Measurements from ENCODE around the gene FLNC.

Gene FLNC

DNA sequence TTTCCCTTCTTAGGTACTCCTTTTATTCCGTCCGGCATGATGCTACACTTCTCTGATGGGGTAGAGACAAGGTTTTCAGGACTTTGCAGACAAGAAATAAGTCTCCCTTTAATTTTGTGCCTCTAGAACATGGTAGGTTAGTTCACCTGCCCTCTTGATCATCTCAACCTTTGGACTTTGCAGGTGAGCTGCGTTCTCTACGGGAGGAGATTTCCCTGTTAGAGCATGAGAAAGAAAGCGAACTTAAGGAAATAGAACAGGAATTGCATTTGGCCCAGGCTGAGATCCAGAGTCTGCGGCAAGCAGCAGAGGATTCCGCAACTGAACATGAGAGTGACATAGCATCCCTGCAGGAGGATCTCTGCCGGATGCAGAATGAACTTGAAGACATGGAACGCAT, 29.2 kb upstream of the FLNC start:
- DNase-seq (ENCODE audit: low read depth in 2 of 2): no peak

DNA sequence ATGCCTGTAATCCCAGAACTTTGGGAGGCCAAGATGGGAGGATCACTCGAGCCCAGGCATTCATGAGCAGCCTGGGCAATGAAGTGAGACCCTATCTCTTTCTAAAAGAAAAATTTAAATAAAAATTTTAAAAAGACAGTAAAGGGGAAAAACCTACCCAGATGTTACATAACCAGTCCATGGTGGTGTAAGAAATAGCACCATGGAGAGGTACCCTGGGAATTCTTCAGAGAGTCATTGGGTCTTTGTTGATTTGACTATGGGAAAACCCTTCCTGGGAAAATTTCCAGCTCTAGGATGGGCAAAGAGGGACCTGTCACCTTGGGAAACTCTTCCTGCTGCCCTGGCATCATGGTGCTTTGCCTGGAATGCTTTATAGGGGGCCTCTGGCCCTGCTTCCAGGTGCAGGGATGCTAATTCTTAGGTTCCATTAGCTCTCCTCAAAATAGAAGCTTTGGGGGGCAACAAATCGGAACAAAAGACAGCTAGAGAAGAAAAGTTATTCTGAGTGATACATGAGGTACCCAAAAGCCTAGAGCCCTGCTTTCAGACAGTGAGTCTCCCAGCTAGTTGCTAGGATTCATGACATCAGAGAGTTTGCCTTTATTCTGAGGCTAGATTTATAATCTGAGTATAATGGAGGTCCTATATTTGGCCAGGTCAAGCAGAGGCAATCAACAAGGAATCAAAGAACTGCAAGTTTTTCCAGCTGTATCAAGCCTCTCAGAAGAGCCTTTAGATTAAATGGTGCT, 28.4 kb upstream of the FLNC start:
- DNase-seq (ENCODE audit: low read depth in 2 of 2): no peak

DNA sequence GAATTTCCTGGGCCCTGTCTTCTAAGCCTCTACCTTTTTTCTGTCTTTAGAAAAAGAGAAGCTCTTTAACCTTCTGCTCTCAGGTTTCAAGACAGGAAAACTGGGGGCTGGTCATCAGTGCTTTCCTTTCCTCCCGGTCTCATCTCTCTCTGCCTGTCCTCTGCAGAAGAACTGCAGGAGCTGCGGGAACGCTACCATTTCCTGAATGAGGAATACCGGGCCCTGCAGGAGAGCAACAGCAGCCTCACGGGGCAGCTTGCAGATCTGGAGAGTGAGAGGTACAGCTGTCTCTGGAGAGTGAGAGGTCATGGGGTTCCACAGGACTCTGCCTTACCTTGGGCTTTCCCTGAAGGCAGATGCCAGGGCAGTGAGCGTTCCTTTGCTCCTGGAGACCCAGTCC, 25.7 kb upstream of the FLNC start:
- no peak for DNase-seq (ENCODE audit: low read depth in 2 of 2)

DNA sequence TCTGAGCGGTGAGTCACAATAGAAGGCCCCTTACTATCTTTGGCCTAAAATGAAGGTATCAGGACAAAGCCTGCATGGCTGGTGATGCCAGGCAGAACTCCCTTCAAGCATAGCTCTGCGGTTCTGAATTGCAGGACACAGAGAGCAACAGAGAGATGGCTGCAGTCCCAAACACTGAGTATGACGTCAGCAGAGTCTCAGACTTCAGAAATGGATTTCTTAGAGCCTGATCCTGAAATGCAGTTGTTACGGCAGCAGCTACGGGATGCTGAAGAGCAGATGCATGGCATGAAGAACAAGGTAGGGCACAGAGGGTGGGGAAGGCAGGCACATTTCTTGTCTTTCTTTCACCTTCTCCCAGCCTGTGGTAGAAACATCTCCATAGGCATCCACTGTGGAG, 25.0 kb upstream of the FLNC start:
- no peak for DNase-seq (ENCODE audit: low read depth in 2 of 2)

DNA sequence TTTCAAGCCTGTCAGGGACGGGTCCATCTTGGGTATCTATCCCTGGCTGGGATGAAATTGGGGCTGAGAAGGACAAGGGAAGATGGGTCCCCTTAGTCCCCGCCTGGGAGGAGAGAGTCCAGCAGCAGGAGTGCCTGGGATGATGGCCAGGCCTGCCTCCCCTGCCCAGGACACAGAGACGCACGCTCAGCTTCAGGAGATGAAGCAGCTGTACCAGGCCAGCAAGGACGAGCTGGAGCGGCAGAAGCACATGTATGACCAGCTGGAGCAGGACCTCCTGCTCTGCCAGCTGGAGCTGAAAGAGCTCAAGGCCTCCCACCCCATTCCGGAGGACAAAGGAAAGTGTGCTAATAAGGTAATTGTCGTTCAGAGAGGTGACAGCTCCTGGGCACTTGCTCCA, 23.0 kb upstream of the FLNC start:
- no peak for DNase-seq (ENCODE audit: low read depth in 2 of 2)

DNA sequence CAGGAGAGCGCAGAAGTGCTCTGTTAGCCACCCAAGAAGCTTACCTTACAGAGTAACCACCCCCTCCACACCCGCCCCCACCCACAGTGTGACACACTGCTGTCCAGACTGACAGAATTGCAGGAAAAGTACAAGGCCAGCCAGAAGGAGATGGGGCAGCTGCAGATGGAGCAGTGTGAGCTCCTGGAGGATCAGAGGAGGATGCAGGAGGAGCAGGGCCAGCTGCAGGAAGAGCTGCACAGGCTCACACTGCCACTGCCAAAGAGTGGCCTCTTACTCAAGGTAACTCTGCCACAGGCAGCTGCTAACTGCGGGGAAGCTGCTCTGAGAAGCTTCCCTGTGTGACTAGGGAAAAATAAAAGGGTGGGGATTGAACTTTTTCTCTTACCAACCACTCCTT, 20.8 kb upstream of the FLNC start:
- no peak for DNase-seq (ENCODE audit: low read depth in 2 of 2)

DNA sequence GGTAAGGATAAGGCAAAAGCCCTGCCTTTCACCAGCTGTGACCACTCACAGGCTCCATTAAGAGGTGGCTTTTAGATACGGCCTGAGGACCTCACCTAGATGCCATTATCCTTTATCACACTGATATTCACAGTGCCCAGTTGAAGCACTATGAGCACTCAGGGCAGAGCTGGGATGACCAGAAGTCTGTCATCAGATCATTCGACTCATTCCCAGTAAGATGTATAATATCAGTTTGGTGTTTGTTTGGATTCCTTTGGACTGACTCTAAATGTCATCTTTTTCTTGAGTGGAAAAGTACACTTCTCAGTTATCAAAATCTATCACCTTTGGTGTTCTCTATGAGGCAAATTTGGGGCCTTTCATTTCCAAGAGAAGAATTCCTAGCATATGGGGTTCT, 19.7 kb upstream of the FLNC start:
- no peak for DNase-seq (ENCODE audit: low read depth in 2 of 2)

DNA sequence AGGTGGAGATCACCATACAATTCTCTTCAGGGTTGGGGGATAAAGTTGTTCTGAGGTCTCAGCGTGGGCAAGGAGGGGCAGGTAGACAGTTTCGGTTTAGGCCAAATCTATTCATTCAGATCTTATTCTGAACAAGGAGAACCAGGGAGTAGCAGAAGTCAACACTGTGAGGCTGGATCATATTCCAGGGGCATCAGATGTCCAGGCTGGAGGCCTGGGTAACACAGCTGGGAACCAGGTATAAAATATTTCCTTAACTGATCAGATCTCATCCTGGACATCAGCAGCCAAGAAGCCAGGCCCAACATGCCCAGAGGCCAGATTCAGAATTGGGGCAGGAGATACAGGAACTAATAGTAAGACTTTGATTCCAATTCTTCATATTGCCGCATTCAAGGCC, 19.2 kb upstream of the FLNC start:
- no peak for DNase-seq (ENCODE audit: low read depth in 2 of 2)

DNA sequence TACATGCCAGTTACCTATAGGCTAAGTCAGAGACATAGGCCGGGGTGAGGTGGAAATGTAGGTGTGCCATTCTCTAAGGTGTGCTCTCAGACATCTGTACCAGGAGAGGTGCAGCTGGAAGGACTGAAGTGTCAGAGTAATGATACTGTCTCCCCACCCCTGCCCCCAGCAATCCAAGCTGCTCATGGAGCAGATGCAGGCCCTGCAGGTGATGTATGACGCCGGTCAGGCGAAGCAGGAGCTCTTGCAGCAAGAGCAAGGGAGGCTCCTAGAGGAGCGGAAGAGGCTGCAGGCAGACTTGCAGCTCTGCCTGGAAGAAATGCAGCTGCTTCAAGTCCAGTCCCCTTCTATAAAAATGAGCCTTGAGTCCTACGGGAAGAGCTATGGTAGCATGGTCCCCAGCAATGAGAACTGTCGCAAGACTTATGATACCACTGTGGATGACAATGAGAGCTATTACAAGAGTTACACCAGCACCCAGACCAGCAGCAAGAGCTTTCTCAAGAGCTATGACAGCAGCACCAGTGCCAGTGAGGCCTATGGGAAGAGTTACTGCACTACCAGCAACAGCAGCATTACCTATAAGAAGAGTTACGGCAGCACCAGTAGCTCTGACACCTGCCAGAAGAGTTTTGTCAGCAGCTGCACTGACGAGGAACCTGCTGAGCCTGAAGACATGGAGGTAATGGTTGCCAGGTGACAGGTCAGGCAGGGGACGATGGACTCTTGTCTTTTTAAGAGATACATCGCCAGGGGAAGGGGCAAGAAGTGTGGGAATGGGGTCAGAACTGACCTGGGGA, 18.4 kb upstream of the FLNC start:
- no peak for DNase-seq (ENCODE audit: low read depth in 2 of 2)

DNA sequence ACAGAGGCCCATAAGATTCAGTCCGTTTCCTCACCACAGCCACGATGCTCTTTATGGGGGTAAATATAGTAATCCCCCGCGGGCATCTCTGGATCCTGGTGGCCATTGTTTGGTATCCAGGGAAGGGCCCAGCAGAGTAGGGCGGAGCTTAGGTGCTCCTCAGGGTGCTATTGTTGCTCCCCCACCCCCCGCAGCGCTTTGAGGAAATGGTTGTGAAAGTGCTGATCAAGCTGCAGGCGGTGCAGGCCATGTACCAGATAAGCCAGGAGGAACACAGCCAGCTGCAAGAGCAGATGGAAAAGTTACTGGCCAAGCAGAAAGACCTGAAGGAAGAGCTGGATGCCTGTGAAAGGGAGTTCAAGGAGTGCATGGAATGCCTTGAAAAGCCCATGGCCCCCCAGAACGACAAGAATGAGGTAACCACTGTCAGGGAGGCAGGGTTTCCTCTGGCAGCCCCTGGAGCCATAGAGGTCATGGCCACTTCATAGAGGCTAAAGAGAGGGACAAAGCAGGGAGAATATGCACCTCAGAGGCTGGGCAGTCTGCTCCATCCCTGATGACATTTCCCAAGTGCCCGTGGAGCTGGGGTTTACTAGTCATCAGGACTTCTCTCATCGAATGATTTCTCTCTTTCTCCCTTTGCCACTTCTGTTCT, 17.6 kb upstream of the FLNC start:
- no peak for DNase-seq (ENCODE audit: low read depth in 2 of 2)

DNA sequence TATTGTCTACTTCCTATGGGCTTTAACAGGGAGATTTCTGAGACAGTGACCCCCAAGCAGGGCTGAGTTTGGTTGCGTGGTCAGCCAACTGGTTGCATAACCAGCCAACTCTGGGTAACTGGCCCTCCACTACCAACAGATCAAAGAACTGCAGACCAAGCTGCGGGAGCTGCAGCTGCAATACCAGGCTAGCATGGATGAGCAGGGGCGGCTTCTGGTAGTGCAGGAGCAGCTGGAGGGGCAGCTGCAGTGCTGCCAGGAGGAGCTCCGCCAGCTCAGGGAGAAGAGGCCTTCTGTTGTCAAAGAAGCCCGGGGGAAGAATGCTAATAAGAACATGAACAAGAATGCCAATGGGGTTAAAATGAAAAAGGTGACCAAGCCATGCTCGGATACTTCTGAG, 15.7 kb upstream of the FLNC start:
- DNase-seq (ENCODE audit: low read depth in 2 of 2): no peak

DNA sequence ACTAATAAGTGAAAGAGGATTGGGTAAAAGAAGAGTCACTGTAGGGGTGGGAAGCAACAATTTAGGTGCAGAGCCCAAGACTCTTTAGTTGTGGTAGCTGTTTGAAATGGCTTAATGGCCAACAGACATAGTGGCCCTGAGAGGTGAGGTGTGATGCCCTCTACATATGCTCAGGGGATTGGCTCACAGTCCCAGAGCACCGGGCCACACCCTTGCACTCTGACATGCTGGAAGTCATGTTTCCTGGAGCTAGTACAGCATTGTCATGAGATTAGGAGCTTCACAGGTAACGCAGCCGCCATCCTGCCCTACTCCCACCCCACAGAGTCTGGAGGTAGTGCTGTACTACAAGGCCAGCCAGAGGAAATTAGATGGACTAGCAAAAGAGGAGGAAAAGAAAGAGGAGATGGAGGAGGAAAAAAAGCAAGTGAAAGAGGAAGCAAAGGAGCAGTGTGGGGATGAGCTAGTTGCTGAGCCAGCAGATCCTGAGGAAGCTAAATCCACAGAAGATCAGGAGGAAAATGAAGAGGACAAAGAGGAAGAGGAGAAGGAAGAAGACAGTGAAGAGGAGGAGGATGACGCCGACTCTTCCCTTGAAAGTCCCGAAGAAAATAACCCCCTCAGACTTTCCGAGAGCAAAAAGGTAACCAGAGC, 14.8 kb upstream of the FLNC start:
- DNase-seq (ENCODE audit: low read depth in 2 of 2): no peak

DNA sequence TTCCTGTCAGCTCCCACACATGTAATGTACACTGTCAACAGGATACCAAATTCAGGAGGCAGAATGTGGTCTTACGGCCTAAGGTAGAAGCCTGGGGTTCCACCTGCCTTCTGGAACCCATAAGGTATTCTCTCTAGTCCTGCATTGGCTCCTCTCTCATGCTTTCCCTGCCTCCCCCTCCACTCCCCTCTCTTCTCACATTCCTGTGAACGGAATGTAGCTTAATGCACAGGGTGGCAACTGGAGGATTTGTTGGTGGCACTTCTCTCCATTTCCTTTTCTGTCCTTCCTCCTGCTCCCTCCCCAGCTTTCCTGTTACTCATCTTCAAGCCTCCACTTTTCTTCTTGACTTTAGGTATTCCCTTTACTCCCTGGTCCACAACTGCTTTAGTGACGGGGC, 11.5 kb upstream of the FLNC start:
- no peak for DNase-seq (ENCODE audit: low read depth in 2 of 2)

DNA sequence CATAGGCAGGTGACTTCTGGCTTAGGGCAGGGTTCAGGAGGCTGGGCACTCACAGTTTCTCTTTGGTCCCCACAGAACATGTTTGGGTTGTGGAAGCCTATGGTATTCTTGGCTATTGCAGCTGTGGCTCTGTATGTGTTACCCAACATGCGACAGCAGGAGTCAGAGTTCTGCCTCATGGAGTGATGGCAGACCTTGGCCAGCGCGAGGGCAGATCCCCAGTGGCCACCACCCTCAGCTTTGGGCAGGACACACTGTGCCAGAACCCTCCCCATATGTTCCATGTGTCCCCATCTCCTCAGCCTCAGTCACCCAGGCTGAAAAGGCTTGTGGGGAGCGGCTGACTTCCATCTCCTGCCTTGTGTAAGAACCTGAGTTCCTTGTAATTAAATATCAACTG, 8.5 kb upstream of the FLNC start:
- DNase-seq (ENCODE audit: low read depth in 2 of 2): no peak

DNA sequence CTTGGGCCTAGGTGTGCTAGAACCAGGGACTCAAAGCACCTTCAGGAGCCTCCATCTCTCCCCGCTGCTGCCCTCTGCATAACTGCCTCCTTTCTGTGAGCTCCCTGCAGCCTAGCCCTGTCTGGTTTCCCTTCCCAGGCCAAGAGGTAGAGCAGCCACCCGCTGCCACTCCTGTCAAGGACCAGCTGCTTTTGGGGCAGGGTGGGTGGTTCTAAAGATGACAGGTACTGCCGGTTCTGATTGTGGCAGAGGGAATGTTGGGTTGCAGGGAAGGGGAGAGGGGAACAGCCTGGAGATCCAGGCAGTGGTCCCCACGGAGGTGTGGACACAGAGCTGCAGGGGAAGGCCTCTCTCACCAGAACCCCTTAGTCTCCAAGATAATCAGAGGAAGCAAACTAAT, 3.7 kb upstream of the FLNC start:
- DNase-seq (ENCODE audit: low read depth in 2 of 2): no peak

DNA sequence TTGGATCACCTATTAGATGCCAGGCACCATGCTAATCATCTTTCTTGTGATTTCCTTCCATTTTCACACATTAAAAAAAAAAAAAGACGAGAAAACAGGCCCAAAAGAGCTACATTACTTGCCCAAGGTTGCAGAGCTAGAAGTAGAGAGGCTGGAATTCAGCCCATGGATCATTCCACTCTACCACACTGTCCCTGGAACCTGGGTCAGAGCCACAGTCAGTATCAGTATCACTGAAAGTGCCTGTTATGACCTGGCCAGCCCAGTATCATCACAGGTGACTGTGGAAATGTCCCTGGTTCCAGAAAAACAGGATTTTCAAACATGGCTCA, 3.3 kb upstream of the FLNC start:
- no peak for DNase-seq (ENCODE audit: low read depth in 2 of 2)

DNA sequence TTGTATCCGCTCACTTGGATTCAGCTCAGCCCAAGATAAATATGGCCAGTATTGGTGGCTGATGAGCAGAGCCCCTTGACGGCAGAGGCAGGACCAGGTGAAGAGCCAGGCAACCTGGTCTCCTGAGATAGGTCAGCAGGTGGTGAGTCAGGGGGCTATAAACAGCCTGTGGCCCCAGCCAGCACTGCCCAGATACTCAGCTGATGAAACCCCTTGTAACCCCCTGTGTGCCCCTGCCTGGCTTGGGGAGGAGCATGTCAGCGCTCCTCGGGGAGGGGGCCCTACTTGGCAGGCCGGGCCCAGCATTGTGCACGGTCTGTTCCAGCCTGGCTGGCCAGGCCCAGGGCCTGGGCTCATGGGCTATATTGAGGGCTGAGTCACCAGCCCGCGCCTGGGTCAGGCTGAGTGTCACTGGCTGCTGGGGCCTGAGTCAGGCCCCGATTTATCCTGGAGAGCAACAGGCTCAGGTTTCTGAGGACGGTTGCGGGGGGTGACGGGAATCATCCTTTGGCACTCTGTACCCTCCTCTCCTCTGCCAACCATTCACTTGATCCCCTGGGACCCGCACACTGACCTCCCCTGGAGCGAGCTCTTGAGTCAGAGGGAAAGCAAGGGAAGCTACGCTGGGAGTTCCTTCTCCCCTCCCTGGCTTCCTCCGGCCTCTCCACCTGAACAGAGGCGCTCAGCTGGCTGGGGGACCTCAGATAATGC, 2.8 kb upstream of the FLNC start:
- no peak for DNase-seq (ENCODE audit: low read depth in 2 of 2)

DNA sequence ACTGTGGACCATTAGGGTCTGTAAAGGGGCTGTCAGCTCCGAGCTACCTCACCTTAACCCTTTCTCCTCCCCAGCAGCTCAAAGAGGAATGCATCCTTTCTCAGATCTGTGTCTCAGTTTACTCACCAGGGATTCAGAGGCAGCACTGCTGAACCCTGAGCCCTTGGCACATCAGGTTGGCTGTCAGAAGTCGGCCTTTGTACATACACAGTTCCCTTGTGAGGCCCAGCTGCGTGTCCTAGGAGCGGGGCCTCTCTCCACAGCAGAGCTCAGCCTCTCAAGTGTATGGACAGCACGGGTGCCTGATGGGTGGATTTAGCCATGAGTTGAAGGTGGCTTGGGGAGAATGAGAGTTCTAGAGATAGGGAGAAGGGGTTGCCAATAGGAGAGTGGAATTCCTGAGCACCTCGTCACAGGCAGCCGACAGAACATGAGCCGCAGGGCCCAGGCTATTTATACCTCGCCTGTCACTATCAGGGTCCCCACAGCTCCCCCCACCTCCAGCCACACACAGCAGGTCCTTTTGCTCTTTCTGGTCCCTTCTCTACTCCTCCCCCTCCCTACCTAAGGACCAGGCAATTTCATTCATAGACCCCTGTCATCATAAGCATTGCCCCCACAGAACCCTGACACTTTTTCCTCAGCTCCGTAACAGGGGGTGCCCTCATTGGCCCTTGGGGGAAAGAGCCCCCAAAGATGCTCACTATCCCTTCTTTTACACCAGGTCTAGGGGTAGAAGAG, 2.1 kb upstream of the FLNC start:
- no peak for DNase-seq (ENCODE audit: low read depth in 2 of 2)

DNA sequence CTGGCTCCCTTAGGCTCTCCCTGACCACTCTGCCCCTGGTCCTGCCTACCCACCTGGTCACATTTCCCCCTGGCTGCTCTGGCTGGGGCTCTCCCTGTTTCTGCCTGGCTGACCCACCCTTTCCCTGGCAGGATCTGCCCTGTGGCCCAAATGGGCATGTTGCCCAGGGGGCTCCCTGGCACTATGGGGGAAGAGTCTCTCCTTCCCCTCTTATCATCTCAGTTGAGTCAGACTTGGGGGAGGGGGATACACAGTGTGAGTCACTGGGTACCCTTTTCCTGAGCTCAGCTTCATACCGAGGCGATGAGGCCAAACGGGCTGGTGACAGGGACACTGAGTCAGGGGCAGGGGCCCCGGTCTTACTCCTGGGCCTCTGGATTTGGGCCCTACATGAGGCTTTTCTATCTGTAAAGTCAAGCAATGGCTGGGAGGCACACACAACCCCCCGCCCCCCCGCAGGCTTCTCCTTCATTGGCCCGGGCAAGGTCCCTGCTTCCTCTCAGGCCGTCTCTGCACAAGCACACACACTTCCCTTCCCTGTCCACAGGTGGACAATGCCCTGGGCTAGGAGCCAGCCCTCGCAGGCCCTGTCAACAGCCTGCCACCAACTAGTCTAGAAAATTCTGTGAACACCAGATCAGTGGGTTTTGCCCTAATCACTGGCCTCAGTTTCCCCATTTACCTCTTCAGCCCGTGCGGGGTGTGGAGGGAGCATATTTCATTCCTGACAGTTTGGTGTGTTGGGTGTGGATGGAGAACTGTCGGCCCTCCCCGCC, 627 bp upstream of the FLNC start:
- DNase-seq (ENCODE audit: low read depth in 2 of 2): no peak

DNA sequence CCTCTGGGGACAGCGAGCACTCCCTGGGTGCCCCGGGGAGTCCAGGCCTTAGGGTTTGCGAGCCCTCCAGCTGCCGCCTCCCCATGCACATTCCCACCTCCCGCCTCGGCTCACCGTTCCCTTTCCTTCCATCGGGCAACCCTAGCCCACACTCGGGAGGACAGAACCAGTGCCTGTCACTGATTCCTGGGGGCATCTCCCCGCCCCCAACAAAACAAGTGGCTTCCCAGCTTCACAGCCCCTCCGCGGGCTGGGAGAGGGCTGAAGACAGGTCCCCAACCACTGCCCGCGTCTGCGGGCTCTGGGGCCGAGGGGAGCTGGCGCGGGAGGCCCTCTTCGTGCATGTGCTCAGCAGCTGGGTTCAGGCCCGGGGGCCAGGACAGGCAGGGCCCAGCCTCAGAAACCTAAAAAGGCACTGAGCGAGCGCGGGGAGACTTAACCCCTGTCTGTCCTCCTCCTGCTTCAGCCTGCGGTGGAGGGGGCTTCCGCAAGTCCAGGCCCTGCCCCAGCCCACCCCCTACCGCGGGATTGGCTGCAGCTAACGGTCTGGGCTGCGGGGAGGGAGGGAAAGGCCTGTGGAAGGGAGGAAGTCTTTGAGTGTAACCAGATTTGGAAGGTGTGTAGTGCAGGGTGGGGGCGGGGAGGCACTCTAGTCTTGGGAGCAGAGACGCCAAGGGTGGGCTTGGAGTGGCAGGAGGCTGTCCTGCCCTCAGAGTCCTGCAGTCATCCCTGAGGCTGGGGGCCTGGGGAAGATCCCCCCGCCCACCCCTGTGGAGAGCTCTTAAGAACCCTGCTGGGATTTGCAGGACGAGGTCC, 1.2 kb downstream of the FLNC start:
- DNase-seq (ENCODE audit: low read depth in 2 of 2): no peak

All from stimulated activated CD8-positive, alpha-beta memory T cell treated with anti-CD3 and anti-CD28 coated beads, Interleukin-7, amount 100 ng/mL, for 1 hour (primary cell).